ENCODE measurements around the gene ARHGAP26.

The ARHGAP26 gene

GRCh38 chr5:142832263-142832662 is 62.1 kb downstream of the ARHGAP26 start:
- no peak for DNase-seq (ENCODE audit: low read depth)
- H3K4me3 ChIP-seq (ENCODE audit: low read depth, low read length): no peak overlapping the region
- no peak for TF ChIP-seq CTCF (IDR thresholded peaks at IDR 0.05; ENCODE audit: control insufficient read depth, extremely low read depth, insufficient read depth)

GRCh38 chr5:142833517-142834449 is 63.6 kb downstream of the ARHGAP26 start:
- TF ChIP-seq CTCF (IDR thresholded peaks at IDR 0.05; ENCODE audit: control insufficient read depth, extremely low read depth, insufficient read depth): no peak
- no peak for DNase-seq (ENCODE audit: low read depth)
- H3K4me3 ChIP-seq (ENCODE audit: low read depth, low read length): no peak overlapping the region

- DNase-seq (ENCODE audit: low read depth): no peak
- no peak for TF ChIP-seq CTCF (IDR thresholded peaks at IDR 0.05; ENCODE audit: control insufficient read depth, extremely low read depth, insufficient read depth)
- H3K4me3 ChIP-seq (ENCODE audit: low read depth, low read length): no peak overlapping the region
These were observed 64.3 kb downstream of the ARHGAP26 start for GRCh38 chr5:142834504-142834903.

GRCh38 chr5:142835540-142835939 is 65.4 kb downstream of the ARHGAP26 start:
- H3K4me3 ChIP-seq (ENCODE audit: low read depth, low read length): no peak overlapping the region
- DNase-seq (ENCODE audit: low read depth): no peak
- no peak for TF ChIP-seq CTCF (IDR thresholded peaks at IDR 0.05; ENCODE audit: control insufficient read depth, extremely low read depth, insufficient read depth)

- no peak overlapping the region for H3K4me3 ChIP-seq (ENCODE audit: low read depth, low read length)
- TF ChIP-seq CTCF (IDR thresholded peaks at IDR 0.05; ENCODE audit: control insufficient read depth, extremely low read depth, insufficient read depth): no peak
- no peak for DNase-seq (ENCODE audit: low read depth)
These were observed 65.9 kb downstream of the ARHGAP26 start for GRCh38 chr5:142836048-142836447.

- no peak for TF ChIP-seq CTCF (IDR thresholded peaks at IDR 0.05; ENCODE audit: control insufficient read depth, extremely low read depth, insufficient read depth)
- DNase-seq (ENCODE audit: low read depth): no peak
- no peak overlapping the region for H3K4me3 ChIP-seq (ENCODE audit: low read depth, low read length)
These were observed 67.0 kb downstream of the ARHGAP26 start for GRCh38 chr5:142837081-142837725.

Measured in LNCaP clone FGC (cell line).